Ishikawa (cell line): ENCODE measurements around the gene SYNE1.

Experiments used
- EP300 ChIP-seq: IDR thresholded peaks from 2 replicates; pipeline ENCODE4 v1.6.1; 2012; ENCODE audit warnings: borderline replicate concordance
- MAX ChIP-seq: IDR thresholded peaks from 2 replicates; pipeline ENCODE4 v1.6.1; 2012
- TAF1 ChIP-seq: IDR thresholded peaks from 2 replicates; pipeline ENCODE4 v1.6.1; 2012; ENCODE audit warnings: low read depth, mild to moderate bottlenecking
- YY1 ChIP-seq: IDR thresholded peaks from 2 replicates; pipeline ENCODE4 v1.6.1; 2012; ENCODE audit warnings: low read depth

- TF ChIP-seq EP300 (no peak), MAX (no peak), YY1 (no peak), TAF1 (no peak)
Measured at GRCh38 chr6:152207915-152208714, 429.0 kb downstream of the SYNE1 start.
